ENCODE results near the gene LHFPL2.

DNA sequence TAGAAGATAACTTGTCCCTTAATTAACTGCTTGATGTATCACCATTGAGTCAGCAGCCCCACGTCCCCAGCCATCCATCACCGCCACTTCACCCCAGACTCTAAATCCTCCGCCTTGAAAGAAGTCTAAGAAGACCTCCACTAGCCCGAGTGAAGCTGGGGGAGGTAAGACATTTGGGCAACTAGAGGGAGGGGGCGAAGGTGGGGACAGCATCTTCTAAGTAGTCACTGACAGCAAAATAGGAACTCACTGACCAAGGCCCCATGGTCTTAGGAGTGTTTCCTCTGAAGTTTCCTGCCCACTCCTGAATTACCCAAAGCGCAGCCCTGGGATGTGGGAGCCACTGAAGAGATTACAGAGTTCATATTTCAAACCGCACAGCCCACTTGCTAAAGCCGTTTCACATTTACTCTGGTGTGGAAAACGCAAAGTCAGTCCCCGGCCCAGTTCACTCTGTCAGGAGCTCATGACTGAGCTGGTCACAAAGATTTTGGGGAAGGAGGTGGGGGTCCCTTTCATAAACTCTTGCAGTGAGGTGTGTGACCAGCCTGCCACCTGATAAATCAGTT, 107.4 kb downstream of the LHFPL2 start:
- TF ChIP-seq, protein P1, sequence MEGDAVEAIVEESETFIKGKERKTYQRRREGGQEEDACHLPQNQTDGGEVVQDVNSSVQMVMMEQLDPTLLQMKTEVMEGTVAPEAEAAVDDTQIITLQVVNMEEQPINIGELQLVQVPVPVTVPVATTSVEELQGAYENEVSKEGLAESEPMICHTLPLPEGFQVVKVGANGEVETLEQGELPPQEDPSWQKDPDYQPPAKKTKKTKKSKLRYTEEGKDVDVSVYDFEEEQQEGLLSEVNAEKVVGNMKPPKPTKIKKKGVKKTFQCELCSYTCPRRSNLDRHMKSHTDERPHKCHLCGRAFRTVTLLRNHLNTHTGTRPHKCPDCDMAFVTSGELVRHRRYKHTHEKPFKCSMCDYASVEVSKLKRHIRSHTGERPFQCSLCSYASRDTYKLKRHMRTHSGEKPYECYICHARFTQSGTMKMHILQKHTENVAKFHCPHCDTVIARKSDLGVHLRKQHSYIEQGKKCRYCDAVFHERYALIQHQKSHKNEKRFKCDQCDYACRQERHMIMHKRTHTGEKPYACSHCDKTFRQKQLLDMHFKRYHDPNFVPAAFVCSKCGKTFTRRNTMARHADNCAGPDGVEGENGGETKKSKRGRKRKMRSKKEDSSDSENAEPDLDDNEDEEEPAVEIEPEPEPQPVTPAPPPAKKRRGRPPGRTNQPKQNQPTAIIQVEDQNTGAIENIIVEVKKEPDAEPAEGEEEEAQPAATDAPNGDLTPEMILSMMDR (IDR thresholded peaks at IDR 0.05), result no peak
- TF ChIP-seq EZH2 (IDR thresholded peaks at IDR 0.05; ENCODE audit: borderline replicate concordance, insufficient read depth, low read depth, low read length, poor library complexity, severe bottlenecking), result no peak
